LNCAP (cell line): ENCODE measurements around the gene SPEF1.

ENCODE experiments used
- TF ChIP-seq, protein P1 (sequence below): fragments of 450-650 bp; IDR thresholded peaks from 2 replicates; pipeline ENCODE4 v1.5.1; 2017; ENCODE audit warnings: mild to moderate bottlenecking

SPEF1 gene

DNA sequence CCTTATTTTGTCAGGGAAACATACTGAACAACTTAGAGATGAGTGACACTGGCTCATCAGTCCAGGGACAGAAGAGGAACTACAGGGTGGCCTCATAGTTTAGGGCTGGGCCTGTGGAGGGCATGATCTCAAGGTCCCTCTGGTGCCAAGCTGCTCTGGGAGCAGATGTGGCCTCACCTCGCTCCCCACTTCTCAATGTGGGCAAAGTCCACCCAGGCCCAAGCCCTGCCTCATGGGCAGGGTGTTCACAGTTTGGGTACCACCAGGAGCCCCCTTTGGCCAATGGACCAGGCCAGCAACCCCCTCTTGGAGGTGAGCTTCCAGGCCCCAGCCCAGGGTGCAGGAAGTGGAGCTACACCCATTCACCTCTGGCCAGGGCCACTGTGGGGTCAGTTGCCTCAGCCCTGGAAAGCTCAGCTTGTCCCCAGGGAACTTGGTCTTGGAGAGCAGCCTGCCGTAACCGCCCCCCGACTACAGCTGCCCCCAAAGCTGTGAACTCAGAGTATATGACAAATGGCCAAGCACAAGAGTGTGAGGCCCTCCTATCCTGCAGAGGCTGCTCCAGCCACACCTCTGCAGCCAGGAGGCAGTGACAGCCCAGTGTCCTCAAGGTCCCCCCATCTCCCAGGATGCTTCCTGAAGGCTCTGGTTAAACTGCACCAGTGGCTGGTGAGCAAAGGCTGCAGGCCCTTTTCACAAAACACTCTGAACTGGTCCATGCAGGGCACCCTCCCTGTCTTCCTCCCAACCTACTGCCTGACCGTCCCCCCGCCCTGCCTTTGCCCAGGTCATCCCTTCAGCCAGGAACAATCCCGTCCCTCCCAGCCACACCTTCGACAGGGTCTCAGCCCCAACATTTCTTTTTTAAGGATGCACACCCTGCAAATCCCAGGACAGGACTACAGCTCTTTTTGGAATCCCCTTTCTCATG, 17.3 kb downstream of the SPEF1 start:
- TF ChIP-seq, protein P1, sequence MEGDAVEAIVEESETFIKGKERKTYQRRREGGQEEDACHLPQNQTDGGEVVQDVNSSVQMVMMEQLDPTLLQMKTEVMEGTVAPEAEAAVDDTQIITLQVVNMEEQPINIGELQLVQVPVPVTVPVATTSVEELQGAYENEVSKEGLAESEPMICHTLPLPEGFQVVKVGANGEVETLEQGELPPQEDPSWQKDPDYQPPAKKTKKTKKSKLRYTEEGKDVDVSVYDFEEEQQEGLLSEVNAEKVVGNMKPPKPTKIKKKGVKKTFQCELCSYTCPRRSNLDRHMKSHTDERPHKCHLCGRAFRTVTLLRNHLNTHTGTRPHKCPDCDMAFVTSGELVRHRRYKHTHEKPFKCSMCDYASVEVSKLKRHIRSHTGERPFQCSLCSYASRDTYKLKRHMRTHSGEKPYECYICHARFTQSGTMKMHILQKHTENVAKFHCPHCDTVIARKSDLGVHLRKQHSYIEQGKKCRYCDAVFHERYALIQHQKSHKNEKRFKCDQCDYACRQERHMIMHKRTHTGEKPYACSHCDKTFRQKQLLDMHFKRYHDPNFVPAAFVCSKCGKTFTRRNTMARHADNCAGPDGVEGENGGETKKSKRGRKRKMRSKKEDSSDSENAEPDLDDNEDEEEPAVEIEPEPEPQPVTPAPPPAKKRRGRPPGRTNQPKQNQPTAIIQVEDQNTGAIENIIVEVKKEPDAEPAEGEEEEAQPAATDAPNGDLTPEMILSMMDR = no peak

DNA sequence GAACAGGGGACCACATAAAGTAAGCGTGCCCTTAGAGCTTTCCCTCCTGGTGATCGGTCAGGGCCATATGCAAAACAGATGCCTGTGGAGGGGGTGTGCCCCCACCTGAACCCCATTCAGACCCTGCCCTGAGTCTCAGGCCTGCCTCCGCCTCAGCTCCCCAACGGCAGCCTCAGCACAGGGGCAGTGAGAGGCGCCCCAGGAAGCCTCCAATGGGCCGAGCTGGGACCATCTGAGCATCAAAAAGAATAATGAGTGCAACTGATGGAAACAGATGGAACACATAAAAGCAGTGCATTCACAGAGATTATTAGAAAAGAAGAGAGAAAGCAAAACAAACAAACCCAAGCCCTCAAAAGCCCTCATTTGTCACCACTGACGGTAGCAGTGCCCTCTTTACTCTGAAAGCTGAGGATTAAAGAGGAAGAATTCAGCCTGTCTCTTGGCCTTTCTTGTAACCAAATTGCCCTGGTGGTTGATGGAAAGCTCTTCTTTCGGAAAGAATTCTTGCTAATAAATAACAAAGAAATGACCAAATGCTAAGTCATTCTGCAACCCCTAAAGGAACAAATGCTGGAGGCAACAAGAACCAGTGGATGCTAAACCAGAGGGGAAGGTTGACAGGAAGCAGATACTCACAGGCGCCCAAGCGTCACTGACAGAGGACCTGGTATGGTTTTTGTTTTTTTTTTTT, 20.4 kb downstream of the SPEF1 start:
- TF ChIP-seq, protein P1 = no peak

DNA sequence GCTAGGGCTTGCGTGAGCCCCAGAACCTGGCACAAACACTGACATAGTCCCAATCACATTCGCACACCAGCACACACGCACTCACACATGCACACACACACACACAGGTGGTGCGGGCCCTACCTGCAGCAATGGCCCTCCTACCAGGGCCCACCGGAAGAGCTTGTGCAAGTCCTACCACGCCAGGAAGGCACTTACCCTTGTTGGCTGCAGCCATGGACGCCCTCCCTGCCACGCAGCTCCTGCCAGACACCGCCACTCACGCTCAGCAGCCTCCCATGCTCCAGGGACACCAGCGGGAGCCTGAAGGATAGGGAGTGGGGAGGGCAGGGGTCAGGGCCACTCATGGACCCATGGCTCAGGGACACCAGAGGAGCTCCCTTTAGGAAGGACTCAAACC, 21.4 kb downstream of the SPEF1 start:
- TF ChIP-seq, protein P1 = no peak

DNA sequence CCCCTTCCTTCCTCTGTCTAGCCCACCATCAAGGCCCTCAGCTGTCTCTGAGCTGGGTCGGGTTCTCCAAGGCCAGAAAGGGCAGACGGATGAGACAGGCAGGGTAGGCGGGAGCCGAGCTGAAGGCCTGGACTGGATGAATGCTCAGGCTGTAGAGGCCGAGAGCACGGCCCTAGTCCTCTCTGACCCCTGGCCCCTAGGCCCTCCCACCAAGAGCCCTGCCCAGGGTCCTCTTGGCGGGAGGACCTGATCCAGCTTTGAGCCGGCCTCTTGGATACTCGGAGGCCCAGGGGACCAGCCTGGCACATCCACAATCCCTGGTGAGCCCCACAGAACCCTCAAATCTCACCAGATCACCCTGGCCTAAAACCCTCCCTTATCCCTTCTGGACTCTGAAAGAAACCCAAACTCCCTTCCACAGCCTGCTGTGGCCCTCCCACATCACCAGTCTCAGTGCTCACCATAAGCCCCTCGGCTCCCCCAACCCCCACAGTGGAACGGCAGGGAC, 21.9 kb downstream of the SPEF1 start:
- TF ChIP-seq, protein P1 = no peak

DNA sequence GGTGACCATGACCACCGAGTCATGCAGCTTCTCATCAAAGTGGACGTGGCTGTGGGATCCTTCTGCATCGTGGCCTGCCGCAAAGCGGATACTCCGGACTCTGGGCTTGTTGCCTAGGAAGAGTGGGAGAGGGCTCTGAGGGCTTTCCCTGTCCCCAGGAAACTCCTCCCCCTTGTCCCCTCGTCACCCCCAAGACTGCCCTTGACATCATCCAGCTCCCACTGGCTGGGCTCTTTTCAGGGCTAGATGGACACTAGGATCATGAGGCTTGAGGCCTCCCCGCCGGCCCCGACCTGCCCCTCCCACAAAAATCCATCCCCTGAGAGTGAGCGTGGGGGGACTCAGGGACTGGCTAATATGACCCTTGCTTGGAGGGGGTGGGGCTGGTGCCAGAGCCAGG, 22.7 kb downstream of the SPEF1 start:
- TF ChIP-seq, protein P1 = no peak

DNA sequence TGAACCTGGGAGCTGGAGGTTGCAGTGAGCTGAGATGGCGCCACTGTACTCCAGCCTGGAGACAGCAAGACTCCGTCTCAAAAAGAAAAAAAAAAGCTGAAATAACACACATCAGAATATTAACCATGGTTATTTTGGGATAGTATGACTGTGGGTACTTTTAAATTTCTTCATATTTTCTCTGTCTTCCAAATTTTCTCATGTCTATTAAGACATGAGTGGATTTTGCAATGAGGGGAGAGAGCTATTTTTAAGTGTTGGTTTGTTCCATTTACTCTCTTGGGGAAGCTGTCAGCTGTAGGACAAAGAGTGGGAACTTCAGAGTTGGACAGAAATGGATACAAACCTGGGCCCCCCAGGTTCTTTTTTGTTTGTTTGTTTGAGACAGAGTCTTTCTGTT, 24.0 kb downstream of the SPEF1 start:
- TF ChIP-seq, protein P1 = no peak

DNA sequence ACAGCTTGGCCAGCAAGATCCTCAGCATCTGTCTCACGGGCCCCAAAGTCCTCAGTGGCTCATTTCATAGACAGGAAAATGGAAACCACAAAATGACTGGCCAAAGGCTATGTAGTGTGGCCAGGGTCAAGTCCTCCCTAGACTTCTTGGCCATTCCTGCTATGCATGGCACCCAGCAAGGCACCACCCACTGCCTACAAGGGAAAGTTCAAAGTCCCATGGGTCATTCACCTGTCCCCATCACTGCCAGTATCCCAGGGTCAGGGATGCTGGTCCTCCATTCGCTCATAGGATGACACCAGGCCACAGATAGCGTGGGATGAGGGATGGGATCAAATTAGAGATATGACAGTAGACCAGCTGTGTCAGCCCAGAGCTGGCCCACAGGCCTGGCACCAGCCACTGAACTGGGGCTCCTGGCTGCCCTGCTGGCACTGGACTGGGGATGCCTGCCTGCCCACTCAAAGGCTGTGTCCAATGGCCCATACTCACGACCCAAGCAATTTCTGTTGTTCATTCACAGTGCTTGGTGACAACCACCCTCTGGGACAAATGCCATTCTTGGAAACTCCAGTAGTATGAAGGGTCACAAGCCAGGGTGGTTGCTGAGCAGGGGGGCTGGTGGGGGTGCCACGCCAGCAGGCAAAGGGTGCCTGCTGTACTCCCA, 25.3 kb downstream of the SPEF1 start:
- TF ChIP-seq, protein P1 = no peak
